Measurements from ENCODE around the gene MACROD2.

Gene MACROD2

DNA sequence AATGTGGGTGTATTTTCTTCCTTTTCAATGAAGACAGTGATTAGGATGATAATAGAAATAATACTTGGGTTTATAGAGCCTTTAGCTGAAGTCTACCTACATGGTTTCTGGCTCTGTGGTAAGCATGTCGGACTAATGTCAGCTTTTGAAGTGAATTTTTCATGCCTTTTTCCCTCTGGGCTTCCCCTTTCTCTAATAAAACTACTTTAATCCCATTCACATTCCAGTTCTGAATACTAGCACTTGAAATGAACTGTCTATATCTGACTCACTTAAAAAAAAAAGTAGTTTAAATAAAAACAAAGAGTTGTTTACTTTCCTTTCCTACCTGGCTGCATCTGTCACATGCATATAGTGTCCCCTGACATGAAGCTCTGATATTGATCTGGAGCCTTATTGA is 888.0 kb downstream of the MACROD2 start:
- no peak for DNase-seq

DNA sequence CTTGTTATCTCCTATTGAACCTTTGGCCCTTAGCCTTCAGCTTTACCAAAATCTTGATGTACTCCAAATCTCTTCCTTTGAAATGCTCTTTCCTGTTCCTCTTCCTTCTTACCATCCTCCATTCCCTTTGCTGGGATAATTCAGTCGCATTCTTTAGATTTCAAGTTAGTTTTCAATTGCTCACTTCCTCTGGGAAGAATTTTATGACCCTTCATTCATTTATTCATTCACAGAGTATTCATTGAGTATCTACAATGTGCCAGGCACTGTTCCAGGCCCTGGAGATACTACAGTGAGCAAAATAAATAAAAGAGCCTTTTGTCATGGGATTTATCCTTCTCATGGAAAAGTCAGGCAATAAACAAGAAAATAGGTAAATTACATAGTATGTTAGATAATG is 890.3 kb downstream of the MACROD2 start:
- DNase-seq: no peak

DNA sequence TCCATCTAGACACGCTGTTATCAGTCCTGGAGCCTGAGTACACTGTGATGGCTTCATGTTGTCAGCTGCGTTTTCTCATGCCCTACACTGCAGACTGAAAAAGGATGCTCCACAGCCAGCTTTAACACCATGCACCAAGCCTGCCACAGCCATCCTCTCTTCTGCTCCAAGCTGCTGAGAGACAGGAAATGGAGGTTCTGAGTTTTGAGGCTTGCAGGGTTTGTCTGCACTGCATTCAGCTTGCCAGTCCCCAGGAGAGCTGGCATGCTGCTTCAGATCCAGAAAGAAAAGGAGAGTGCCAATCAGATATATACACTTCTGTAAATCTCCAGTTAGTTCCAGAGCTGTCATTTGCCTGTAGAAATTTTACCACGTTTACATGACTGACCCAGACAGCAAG is 892.8 kb downstream of the MACROD2 start:
- no peak for DNase-seq

DNA sequence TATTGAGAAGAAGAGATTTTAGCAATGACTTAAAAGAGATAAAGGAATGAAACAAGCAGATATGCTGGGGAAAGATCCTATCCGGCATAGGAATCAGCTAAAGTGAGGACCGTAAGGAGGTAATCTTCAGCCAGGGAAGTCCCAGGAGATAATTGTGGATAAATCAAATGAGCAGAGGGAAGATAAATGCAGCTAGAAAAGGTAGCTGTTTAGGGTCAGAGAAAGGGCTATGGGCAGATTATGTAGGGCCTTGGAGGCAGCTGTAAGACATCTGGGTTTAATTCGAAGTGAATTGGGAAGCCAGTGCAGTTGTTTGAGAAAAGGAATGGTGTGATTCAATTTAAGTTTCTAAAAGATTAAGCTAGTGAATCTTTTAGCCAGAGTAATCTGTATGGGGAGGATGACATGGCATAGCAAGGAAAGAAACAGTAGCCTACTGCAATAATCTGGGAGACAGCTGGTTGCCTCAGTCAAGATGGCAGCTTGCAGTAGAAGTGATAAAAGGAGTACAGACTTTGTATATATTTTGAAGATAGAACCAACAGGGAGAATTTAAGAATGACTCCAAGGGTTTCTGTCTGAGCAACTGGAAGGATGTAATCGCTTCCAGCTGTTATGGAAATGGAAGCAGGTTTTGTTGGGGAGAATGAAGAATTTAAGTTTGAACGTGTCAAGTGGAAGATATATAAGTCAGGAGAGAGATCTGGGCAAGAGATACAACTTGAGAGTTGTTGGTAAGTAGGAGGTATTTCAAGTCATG is 894.4 kb downstream of the MACROD2 start:
- no peak for DNase-seq

DNA sequence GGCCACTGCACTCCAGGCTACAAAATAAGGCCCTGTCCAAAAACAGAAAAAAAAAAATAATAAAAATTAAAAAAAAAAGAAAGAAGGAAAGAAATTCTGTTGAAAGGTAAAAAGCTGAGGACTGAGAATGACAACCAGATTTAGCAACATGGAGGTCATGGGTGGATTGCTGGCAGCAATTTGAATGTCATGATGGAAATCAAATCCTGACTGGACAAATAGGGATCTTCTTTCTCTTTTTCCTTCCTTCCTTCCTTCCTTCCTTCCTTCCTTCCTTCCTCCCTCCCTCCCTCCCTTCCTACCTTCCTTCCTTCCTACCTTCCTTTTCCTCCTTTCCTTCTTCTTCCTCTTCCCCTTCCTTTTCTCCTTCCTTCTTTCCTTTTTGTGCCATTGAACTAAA is 895.4 kb downstream of the MACROD2 start:
- DNase-seq: no peak

DNA sequence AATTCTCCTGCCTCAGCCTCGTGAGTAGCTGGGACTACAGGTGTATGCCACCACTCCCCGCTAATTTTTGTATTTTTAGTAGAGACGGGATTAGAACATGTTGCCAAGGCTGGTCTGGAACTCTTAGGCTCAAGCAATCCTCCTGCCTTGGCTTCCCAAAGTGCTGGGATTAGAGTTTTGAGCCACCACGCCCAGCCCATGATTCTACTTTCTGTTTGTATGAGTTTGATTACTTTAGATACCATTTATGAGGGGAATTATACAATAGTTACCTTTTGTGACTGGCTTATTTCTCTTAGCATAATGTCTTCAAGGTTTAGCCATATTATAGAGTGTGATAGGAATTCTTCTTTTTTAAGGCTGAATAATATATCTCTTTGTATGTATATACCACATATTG is 897.5 kb downstream of the MACROD2 start:
- no peak for DNase-seq

DNA sequence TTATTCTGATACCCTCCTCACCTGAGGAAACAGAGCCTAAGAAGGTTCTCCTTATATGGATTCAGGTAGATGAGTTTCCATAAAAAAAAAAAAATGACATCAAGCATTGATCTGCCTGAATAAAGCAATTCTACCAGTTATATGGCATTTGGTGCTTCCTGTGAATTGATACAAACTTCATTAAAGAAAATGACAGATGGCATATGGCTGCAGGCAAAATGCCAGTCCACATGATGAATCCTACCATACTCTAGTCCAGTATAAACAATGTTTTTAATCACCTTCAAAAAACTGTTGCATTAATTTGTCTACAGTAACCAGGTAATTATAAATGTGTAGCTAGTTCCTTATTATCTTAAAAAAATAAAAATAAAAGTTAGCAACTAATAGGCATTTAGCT is 901.3 kb downstream of the MACROD2 start:
- DNase-seq: no peak

DNA sequence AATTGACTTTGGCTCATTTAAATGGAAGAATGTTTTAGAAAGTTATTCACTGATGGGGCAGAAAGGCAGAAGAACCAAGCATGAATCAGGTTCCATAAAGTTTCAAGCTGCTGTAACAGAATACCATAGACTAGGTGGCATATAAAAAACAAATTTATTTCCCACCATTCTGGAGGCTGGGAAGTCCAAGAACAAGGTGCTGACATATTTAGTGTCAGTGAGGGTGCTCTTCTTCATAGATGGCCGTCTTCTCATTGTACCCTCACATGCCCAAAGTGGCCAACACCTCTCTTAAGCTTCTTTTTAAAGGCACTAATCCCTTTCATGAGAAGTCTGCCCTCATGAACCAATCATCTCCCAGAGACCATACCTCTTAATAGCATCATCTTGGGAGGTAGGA is 902.3 kb downstream of the MACROD2 start:
- no peak for DNase-seq

DNA sequence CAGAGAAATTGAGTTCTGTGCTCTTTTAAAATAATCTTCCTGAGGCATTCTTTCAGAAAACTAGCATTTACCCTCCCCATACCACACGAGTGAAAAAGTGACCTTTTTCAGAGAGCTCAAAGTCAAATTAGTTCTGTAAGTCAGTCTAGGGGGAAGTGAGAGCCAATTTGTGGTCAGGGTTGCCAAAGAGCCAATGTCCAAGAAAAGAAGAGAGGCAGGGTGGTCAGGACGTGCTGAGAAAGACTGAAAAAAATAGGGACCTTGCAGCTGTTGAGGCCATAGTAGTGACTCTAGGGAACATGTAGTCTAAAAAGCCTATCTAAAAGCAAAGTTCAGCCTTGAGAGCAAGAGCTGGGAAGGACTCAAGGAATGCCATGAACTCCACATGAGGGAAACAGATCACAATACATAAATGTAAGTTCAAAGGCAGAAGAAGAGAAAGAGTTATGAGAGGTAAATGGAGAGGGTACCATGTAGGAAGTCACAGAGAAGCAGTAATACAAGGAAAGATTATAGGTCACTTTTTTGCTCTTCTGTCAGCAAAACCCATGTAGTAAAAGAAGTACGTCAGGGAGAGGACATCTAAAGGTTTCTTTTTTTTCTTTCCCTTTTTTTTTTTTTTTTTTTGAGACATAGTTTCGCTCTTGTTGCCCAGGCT is 907.2 kb downstream of the MACROD2 start:
- peak; percentile 5 to 14 for DNase-seq

DNA sequence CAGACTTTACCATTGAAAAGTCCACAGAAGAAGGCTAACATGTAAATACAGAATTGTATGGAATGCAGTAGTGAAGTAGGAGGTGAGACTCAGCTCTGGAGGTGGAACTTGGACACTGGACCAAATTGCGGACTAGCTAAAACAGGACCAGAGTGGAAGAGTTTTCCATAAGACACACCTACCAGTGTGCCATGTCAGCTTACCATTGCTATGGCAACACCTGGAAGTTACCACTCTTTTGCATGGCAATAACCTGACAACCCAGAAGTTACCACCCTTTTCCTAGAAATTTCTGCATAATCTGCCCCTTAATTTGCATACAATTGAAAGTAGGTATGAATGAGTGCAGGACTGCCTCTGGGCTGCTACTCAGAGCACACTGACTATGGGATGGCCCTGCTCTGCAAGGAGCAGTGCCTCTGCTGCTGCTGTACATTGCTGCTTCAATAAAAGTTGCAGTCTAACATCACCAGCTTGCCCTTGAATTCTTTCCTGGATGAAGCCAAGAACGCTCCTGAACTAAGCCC is 911.7 kb downstream of the MACROD2 start:
- no peak for DNase-seq

DNA sequence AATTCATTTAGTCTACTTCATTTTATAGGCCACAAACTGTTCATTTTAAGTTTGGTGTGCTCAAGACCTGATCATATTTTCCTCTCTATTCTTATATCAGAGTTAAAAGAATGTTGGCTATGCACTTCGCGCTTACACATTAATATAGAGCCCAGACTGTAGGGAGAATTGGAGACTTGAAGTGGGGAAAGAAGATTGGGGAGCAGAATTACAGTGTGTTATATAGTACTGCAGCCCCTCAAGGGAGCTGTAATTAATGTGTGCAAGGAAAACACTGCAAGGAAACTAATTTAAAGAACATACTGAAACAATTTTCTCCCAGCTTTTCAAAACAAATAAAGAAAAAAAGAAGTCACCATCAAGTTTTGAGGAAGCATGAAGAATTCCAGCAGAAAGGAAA is 914.8 kb downstream of the MACROD2 start:
- no peak for DNase-seq

DNA sequence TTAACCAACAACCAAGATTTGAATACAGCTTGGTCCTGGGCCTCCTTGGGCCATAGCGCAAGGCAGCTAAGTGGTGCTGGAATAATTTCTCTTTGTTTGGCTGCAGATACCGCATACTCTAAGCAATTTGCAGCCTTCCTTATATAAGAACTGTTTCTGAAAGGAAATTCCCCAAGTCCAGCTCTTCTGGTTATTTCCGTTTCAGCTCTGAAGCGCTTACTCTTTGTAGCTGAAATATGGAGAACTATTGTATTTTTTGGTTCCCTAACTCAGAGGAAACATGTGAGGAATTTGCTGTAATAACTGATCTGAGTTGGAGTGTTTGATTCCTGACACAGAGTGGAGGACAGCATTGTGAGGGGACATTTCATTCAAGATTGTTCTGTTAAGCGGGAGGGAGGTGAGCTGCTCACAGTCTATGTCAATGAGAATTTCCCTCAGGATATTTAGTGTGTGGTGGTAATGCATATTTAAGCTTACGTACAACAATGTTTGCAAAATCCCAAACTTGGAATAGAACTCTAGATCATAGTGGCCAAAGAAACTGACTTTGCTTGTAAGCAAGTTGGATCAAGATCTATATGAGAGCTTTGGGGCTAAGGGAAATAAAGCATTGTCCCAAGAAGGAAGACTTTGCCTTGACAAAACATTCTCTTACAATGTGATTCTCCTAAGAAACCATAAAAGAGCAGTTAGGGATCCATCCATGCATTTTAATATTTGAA is 918.7 kb downstream of the MACROD2 start:
- DNase-seq: no peak

DNA sequence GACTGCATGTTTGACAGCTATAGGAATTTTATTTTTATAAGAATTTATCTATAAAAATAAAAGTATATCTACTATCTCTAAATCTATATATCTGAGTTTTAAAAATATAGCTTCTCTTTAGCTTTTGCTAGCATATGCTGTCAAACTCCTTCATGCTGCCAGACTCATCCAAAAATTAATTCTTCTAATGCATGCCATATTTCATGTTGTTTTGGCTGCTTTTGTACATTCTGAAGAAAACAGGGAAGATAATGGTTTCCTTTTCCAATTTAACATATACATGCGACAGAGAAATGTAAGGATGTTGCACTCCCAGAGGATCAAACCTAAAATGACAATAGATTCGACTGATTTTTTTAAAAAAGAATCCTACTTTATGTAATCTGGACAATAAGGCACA is 919.3 kb downstream of the MACROD2 start:
- no peak for DNase-seq

DNA sequence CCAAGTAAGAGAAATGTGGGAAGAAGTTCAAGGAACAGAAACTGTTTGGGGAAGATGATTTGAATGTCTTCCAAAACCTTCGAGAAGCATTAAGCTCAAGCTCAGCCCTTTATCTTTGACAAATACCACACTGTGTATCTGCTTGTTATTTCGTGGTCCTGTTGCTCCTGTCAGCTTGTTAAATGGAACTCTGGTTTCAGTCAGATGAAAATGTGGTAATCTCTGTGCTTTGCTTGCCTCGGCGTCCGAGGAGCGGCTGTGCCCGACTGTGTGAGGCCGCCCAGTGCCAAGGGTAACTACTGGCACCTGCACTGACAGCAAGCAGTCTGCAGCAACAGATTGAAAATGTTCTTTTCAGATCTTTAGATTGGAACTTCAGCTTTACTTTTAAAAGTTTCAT is 920.0 kb downstream of the MACROD2 start:
- DNase-seq: no peak

DNA sequence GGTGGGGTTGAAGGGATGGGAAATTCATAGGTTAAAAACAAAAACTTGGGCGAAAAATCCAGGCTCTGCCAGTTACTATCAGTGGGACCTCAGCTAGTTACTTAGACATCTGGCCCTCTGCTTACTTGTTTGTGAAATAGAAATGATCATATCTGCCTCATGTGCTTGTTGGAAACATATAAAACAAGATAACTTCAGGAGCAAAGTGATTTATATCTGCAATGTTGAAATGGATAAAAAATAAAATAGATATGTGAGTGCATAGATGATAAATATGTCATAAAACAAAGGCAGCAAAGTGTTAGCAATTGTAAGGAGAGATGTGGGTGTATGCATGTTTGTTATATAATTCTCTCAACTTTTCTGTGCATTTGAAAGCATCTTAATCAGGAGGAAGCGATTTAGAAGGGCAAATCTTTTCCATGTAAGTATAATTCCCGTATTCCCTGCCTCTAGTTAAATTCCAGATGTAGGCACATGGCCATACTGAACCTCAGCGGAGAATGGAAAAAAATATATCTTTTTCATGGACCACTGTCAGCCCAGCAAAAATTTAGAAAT is 921.1 kb downstream of the MACROD2 start:
- no peak for DNase-seq

DNA sequence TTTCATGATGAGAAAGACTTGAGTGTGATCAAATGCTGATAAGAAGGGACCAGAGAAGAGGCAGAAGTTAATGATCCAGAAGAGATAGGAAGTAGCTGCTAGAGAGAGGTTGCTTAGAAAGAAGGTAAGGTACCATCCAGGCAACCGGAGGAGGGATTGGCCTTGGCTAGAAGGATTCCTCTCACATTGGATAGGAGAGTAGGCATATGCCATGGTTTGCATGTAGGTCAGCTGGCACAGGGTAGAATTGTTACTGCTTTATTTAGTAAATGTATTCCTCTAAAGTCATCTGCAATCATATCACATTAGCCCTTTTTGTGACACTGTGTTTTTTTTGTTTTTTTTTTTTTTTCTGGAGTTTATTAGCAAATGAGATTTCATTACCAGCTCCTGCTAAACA is 923.0 kb downstream of the MACROD2 start:
- no peak for DNase-seq

DNA sequence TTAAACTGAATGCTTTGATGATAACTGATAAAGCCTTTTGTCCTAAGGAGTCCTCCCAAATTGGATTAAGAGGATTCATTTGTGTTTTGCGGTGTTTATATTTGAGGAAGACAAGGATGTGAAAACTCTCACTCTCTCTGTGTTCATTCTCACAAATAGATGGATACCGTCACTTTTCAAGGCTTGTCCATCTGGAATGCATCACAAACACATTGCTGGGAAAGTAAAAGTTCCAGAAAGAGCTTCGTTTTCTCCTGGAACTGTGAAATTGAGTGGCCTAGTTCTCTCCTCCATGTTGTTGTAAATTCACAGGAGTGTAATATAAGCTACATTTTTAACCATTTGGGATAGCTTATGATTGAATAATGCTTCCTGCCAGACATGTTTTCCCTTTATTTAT is 923.7 kb downstream of the MACROD2 start:
- DNase-seq: no peak

DNA sequence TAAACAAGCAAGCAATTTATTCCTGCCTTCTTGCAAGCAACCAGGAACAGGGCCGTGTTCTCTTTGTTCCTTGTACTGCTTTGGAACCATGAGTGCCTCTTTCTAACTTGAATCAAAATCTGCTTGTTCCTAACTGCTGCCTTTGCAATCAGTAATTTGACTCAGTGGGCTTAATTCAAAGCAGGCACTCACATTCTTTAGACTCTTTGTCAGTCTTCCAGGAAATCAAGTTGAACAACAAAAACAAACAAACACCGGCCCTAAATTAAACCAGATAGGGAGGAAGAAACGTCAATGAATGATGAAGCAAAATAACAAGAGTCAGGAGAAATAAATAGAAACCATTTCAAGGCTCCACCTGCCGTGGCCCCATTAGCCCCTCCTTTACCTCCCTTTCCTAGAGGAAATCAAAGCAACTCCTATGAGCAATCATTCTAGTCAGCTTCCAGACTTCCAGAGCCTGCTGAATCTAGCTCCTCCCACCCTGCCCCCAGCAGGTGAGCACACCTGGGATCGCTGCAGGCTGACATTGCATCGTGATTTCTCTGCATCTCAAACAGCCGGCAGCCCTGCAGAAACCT is 924.3 kb downstream of the MACROD2 start:
- no peak for DNase-seq

DNA sequence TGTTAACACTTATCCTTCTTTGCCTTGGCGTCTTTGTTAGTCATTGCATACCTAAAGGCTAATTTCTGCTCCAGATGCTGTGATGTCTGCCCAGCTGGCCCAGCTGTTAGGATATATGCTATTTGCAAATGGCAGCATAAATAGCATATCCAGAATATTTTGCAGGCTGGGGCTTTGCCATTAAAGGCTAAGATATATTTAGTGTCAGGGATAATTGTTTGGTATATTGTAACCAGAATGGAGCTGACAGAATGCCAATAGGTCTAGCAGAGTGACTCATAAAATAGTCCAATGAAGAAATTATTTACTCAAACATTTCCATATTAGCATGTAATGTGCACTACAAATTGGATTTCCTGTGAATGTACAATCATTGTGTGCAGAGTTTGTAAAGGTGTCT is 926.2 kb downstream of the MACROD2 start:
- DNase-seq: no peak

DNA sequence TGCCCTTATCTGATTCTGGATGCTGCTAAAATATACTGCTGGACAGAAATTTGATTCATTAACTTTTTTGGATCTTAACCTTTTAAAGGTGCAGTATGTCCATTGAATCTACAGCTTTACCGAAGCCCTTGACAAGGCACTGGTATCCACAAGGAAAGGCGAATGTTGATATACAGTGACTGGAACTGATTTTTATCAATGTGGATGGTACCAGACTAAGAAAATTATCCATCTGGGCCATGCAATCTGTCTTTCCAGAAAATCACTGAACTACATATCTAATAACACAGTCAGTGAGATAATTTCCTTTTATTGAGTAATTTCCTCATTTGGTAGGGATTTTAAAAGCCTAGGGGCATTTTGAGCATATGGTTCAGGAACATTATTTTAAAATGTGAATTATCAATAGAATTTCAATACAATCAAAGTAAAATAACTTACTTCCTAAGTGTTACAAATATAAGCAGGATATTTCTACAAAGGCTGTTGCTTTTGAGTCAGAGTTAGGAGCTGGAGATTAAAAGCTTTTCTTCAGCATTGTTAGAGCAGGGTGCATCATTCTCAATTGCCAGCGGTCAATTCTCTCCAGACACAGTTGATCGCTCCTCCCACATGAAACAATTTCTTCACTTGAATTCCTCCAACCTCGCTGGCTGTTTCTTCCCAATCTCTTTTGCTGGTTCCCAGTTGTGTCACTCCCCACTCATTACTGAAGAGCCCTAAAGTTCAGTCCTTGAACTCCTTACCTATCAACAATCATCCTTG is 927.4 kb downstream of the MACROD2 start:
- DNase-seq: no peak

DNA sequence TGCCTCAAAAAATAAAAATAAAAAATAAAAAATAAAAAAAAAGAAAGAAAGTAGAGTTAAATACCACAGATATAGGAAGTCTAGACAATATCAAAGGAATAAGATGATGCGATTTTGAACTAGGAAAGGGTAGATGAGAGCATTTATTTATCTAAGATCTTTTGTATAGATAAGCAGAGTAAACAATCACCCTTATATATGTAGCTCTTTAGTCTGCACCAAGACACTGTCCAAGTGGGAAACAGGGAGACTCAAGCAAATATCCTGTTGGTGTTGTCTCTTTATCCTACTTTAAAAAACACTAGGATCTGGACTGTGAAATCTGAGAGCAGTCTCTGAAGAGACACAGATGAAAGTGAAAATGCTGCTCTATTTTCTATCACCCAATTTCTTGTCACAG is 929.1 kb downstream of the MACROD2 start:
- no peak for DNase-seq

DNA sequence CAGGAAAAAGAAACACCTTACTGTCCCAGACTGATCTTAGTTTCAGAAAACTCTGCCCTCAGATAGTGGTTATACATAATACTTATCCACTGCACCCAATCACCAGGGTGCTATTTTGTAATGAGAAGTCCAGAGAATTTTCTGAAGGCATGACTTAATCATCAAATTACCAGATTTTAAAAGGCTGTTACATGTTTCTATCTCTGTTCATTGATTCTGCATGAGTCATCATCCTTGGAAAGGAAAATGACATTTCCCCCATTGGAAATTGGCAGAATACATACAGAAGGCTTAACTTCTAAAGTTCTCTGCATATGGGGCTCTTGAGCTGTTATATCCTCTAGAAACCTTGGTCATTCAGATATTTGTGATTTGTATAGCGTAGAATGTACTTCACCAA is 930.0 kb downstream of the MACROD2 start:
- no peak for DNase-seq
